ENCODE results near the gene CFP.
"Not testable (repeated sequence)": the region's sequence is repeated elsewhere in the genome, so short reads cannot be mapped to it uniquely, and the experiment has no call there.

The CFP gene

DNA sequence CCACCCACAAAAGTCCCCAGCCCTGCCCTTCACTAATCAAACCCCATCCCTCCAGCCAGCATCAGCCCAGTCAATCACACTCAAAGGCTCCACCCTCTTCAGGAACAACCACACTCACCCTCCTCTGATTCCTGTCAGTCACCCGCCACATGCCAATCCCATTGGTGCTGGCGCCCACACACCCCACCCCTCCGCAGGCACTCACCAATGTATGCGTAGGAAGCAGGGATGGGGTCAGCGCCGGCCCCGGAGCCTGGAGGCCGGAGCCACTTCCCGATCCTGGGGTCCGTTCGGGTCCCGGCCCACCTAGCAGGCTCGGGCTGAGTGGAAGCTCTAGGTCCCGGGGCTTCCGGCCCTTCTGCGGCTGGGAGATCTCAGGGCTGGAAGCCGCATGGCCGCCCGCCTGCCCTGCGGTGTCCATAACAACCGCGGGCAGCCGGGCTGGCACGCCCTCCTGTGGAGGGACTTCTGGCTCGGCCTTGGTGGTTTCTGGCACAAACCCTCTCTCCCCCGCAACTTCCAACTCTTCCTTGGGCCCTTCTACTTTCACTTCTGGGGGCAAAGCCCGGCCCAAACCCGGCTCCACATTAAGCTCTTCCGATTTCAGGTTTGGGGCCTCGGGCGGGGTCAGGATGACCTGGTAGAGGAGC, 7.9 kb upstream of the CFP start:
- DNase-seq = no peak

DNA sequence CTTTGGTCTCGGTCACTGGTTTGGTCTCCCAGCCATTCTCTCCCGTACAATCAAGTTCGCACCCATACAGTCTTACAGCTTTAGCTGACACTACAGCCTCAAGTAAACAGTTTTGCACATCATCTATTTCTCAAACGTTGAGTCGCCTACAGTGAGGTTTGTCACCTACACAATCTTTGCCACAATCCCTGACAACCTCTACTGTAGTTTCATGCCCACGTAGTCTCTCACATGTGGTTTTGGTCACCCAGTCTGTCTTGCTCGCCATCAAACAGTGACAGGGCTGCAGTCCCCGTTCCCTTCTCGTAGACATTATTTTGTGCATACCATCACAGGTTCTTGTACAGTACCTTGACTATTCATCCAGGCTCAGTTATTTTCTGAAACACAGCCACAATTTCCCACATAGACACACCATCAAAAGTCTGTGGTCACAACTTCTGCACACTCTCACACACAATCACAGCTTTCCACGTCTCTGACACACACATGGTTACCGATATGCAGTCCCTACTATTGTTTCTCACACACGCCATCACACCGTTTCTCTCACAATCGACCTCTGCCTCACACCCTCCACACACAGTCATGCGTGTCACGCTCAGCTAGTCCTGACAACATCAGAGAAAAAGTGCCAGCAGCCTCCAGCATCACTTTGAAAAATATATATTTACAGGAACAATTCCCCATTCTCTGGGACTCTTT, 5.3 kb upstream of the CFP start:
- DNase-seq = no peak

DNA sequence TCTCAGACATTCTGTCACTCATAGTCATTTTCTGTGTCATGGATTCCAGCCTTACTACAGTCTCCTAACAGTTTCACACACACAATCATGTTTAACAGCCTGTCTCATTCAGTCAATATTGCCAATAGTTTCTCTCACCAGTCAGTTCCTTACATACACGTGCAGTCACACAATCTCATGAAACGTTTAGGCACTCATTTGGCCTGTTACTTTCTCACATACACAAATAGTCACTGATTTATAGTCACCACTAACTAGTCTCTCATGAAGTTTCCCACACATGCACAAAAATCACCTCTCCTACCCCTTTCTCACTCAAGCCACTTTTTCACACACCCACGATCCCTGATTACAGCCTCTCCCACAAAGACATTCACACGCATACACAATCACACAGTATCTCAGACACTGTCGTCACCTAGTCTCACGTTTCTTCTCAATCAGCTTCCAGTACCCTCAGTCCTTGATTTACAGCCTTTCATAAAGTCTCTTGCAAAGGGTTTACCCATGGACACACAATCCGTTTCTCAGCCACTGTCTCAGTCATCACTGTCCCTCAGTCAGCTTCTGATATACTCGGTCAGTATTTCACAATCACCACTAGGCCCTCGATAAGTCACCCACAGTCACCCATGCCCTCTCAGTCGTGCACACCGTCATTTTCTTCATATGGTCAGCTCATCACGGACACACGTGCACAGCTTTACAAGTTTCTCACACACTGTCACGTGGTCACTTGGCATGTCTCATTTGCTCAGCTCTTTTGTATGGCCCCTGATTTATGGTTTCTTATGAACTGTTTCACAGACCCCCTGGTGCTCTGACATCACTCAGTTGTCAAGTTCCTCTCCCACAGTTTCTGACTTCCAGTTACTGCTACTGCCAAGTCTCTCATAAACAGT, 4.2 kb upstream of the CFP start:
- DNase-seq = no peak

DNA sequence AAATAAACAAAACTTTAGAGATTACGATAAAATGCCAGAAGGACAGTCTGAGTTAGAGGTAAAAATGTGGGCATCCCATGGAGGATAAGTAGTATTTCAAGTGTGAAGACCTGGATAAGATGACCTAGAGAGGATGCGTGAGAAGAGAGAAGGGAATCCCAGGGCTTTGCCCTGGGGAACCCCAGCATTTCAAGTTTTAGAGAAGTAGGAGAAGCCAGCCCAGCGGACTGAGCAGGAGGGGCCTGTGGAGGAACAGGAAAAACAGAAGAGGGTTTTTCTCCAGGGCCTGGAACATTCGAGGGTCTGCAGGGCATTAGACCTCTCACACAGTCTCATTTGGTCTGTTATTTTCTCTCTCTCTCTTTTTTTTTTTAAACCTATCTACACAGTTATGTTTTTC, 2.9 kb upstream of the CFP start:
- DNase-seq = no peak

DNA sequence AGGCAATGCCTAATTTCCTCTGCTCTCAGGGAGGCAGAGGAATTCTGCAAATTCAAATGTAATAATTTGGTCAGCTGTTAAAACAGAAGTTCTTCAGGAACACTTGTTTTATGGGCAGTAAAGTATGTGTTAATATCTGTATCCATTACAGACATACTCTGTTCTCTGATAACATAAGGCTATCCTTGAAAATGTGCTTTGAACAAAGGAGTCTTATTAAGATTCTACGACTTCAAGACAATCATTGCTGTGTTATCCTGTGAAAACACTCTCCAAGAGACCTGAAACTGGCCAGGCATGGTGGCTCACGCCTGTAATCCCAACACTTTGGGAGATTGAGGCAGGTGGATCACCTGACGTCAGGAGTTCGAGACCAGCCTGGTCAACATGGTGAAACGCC, 1.9 kb upstream of the CFP start:
- DNase-seq = no peak

DNA sequence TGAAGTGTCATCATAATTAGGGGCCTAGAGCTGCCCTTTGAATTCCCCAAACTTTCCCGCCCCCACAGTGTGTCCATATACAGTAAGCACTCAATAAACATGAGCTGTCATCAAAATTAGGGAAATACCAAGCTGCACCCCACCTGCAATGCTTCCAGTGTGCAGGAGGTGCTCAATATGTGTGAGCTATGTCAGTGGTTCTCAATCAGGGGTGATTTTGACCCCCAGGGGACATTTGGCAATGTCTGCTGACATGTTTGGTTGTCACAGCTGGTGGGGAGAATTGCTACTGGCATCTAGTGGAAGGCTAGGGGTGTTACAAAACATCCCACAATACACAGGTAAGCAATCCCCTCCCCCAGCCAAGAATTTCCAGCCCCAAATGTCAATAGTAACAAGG, 748 bp downstream of the CFP start:
- DNase-seq = no peak

DNA sequence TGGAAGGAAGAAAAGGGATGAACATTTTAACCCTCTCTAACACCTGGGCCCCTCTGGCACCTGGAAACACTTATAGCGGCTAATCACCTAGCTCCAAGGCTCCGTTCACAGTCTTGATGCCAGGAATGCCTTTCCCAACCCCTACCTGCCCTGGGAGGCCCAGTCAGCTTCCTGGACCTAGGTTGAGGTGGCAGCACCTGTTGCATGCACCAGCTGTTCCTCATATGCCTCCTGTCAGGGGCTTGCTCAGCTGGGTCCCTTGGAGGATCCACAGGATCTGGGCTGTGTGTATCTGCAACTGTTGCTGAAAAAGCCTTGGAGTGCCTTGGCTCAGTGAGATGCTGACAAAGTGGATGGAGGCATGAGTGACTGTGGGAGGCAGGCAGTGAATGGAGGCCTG, 4.4 kb downstream of the CFP start:
- no peak for DNase-seq

DNA sequence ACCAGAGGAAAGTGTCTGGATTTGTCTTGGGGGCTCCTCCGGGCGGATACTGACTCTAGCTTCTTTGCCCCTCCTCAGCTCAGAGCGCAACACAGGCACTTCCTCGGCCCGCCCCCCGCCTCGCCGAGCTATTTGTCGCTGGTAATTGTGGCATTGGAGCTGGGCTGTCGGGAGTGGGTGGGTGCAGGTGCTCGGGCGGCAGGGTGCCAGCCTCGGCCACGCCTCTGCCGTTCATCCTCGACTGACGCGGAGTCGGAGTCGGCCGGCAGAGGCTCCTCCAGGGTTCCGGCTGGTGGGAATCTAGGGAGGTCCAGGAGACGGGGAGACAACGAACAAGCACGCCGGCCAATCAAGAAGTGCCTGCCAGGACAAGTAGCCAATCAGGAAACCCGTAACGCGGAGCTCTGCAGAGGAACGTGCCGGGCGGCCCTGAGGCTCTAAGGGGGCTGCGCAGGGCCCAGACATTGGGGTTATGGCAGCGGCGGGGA, 6.1 kb downstream of the CFP start:
- DNase-seq = peak; percentile 86

DNA sequence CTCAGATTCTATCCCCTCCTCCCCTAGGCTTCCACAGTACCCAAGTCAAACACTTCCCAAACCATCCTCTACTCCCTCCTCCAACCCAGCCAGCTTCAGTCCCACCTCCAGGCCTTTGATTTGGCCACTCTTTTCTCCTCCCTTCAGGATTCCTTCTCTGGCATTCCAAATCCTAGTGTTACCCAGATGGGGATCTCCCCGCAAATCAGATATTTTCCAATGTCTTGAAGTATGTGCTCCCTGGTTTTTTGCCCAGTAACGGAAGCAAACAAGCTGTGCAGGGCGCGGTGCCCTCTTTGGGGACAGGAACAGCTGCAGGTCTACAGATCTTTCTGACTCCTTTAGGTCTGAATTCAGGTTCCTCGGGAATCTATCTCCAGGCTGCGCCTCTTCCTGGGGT, 7.9 kb downstream of the CFP start:
- DNase-seq = no peak

DNA sequence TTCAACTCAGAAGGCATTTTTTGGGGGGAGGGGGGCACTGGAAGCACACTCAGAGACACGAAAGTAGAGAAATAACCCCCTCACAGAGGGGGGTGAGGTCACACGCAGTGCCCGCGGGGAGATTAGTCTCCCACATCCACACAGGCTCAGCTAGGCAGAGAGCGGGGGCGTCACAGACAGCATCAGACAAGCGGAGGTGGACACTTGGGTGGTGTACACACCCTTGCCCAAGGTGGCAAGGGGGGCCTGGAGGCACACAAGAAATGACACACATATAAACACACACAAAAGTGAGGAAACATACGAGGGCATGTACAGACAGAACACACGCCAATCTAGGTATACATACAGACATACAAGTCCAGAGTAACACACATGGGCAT, 9.4 kb downstream of the CFP start:
- DNase-seq = no peak

DNA sequence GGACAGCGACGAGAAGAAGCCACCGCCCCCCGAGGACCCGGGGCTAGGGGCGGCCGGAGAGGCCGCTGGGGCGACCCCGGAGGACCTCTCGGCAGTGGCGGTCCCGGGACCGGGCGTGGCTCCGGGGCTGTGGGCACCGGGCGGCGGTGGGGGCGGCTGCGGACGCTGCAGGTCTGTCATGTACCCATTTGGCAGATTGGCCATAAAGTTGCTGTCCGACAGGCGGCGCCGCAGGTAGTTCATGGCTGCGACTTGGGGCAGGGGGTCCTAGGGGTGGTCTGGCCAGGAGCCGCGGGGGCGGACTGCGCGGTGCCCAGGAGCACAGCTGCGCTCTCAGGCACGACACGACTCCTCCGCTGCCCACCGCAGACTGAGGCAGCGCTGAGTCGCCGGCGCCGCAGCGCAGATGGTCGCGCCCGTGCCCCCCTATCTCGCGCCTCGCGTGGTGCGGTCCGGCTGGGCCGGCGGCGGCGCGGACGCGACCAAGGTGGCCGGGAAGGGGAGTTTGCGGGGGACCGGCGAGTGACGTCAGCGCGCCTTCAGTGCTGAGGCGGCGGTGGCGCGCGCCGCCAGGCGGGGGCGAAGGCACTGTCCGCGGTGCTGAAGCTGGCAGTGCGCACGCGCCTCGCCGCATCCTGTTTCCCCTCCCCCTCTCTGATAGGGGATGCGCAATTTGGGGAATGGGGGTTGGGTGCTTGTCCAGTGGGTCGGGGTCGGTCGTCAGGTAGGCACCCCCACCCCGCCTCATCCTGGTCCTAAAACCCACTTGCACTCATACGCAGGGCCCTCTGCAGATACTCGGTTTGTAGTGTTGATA, 10.0 kb downstream of the CFP start, which contains the start of gene SYN1:
TSS of gene SYN1 (minus strand) at position 372 of the 817 bp plus-strand sequence. CDS start at position 243, 129 bp downstream.
- DNase-seq = peak; percentile 90

DNA sequence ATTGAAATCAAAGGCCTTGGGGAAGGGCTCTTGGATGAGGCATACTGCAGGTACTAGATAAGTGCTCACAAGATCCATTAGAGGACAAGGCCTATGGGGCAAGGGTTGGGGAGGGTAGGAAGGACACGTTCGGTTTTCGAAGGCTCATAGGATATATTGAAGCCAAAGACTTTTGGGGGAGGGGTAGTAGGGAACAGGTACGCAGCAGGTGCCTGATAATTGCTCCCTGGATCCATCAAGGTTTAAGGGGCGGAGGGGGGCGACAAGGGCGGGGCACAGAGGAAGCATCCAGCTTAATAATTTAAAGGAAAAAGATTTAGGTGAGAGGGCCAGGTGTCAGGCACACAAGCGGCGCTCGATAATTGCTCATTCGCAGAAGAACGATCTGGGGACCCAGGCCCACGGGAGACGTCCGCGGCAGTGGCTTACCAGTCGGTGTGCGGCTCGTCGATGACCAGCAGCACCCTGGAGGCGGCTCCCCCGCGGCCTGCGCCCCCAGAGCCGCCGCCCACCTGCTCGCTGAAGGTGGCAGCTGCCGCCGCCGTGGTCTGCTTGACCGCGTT, 10.7 kb downstream of the CFP start:
- DNase-seq = no peak

DNA sequence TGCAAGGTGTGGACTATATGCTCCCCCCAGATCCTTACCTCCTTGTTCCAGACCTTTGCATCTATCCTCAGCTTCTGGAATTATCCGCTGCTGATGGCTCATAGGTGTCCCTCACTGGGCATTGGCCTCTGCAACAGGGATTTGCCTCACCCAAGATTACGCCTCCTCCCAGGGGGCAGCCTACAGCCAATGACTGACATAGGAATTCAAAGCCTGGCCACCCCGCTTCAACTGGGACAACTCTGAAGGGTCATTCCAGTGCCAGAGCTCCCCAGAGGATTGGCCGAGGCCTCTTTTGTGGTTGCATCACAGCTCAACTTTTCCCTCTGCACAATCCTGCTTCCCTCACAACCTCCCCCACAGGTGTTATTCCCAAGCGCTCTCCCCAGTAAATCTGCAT, 15.1 kb downstream of the CFP start:
- DNase-seq = no peak

DNA sequence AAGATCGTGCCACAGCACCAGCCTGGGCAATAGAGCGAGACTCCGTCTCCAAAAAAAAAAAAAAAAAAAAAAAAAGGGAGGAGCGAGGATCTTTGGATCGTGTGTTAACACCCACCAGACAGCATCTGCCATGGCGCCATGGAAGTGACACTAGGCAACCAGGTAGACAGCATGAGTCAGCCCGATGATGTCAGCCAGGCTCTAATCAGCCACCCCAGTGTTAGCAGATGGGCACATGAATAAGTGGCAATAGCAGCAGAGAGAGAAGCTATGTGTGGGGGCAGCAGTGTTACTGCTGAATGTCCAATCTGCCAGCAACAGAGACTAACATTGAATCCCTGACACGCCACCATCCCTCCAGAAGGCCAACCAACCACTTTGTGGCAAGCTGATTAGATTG, 16.6 kb downstream of the CFP start:
- no peak for DNase-seq

DNA sequence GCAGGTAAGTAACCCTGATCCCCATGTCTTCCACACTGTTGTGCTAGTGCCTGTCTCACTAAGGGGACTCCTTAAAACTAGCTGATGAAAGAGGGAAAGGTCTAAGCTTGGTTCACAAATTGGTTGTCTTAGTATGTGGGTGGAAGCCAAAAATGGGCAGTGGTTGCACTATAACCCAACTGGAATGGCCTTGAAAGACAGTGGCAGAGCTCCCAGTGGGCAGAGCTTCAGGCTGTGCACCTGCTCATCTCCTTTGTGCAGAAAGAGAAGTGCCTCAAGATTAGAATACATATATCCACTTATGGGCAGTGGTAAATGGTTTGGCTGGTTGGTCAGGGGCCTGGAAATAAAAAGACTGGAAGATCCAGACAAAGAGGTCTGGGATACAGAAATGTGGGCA, 17.3 kb downstream of the CFP start:
- DNase-seq = peak; percentile 8

DNA sequence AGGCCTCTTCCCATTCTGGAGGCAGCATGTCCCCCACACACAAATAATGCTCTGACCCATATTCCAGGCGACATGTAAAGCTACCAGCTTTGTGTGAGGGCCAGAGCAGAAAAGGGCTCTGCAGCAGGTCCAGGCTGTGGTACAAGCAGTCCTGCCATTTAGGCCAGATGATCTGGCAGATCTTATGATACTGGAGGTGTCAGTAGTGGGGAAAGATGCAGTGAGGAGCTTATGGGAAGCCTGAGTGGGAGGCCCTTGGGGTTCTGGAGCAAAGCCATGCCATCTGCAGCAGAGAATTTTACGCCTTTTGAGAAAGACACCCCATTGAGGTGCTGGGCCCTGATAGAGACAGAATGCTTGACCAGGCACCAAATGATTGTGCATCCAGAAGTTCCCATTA, 17.8 kb downstream of the CFP start:
- no peak for DNase-seq

DNA sequence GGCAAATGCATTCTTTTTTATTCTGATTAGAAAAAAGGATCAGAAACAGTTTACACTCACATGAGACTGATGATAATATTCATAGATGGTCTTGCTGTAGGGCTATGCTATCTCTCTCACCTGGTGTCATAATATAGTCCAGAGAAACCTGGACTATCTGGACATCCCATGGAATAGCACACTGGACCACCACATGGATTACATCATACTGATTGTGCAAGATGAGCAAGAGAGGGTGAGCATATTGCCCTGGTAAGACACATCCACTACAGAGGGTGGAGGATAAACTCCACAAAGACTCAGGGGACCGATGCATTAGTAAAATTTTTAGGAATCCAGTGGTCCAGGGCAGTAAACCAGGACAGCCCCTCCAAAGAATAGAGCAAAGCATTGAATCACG, 18.2 kb downstream of the CFP start:
- DNase-seq = no peak

DNA sequence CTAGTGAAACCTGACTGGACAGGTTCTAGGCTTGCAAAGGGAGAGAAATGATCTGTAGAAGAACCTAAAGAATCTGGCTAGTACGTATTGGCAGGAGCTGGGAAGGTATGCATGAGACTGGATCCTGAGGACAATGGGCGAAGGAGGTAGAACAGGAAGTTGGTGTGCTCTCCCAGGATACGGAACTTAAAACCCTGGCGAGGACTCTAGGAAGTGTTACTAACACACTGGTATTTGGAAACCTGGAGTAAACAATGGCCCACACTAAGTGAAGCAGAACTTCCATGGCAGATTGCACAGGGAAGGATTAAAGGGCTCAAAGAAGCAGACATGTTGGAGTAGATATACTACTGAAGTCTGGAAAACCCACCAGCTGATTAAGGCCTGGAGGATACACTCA, 19.2 kb downstream of the CFP start:
- DNase-seq = no peak

DNA sequence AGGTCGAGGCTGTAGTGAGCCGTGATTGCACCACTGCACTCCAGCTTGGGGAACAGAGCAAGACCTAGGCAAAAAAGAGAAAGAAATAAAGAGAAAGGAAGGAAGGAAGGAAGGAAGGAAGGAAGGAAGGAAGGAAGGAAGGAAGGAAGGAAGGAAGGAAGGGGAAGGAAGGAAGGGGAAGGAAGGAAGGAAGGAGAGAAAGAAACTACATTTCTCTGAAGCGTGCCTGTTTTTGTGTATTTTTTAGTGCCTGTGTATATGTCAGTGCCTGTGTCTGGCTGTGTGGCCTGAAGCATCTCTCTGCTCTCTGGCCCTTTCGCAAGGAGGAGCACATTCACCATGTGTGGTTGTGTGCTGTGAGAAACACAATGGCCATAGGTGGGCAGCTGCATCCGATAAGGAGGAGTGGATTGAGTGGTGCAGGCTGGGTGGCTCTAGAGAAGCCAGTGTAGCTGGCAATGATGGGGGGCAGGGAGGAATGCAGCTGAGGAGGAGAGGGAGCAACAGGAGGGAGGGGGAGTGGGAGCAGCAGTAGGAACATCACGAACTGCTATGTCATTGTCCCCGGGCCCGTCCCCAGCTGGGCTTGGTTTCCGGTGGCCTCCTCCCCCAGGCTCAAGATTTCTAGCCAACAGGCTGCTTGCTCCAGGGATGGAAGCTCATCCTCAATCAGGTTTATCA, 21.5 kb downstream of the CFP start:
- DNase-seq = no peak

DNA sequence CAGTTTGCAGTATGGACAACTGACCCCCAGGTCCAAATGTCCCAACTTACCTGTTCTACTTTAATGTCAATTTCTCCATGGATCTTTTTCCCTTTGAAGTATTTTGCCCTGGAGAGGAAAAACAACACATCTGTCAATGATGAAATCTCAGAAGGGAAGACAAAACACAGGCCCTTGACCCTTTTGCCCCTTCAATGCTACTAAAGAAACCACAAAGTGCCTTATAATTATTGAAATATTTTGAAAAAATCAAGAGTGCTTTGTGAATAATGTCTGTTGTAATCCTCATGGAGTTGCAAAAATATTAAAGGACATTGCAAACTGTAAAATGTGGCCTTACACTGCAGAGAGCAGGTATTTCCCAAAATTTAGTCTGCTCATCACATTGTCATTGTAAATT, 22.6 kb downstream of the CFP start:
- DNase-seq = no peak

DNA sequence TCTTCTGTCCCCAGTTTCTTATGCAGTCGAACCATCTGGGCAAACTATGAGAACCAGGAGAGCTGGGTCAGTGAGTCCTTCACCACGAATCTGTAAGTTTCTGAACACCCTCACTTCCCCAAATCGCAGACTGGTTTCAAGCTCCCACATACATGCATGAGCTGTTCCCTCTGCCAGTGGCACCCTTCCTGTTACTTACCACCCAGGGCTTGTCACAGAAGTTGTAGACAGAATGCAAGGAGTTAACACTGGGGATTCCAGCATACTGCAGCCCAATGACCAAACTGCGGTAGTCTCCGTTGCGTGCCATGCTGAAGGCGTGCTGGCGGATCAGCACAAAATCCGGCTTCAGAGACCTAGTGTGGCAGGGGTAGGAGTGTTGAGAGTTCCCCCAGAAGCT, 24.7 kb downstream of the CFP start:
- DNase-seq = no peak

DNA sequence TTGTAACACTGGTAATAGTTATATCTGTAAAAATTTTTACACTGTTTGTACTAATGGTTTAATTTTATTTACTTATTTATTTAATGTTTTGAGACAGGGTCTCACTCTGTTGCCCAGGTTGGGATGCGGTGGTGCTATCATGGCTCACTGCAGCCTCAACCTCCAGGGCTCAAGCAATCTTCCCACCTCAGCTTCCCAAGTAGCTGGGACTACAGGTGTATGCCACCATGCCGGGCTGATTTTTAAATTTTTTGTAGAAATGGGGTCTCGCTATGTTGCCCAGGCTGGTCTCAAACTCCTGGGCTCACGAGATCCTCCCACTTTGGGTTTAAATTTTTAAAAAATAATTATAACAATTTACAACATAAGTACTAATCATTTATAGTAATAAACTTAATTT, 26.6 kb downstream of the CFP start:
- DNase-seq = not testable (repeated sequence)
